Activated CD8-positive, alpha-beta T cell treated with anti-CD3 and anti-CD28 coated beads for 36 hours (primary cell): ENCODE data around the gene KCNMA1. TPM values are rescaled to one million over a fixed set of nuclear protein-coding genes. Genes with fewer than 3 reads are reported as not detected.

Experiments used
- ATAC-seq: fragments of 200-7000 bp; cut with Tn5 transposase; one replicate; pipeline ENCODE4 v1.10.0; 2021; ENCODE audit warnings: mild to moderate bottlenecking, moderate library complexity
- CTCF ChIA-PET: fragments of 350-600 bp; sonication (Branson Sonifier 250); formaldehyde crosslinking; loops from one replicate; lab custom pipeline; 2021; ENCODE audit warnings: antibody characterized with exemption; lab: Charles Lee
- POLR2A ChIA-PET: fragments of 350-600 bp; sonication (Branson Sonifier 250); formaldehyde crosslinking; loops from one replicate; lab custom pipeline; 2021; ENCODE audit warnings: antibody characterized with exemption; lab: Charles Lee
- DNase-seq: peaks from one replicate; pipeline ENCODE4 v3.0.0-alpha.2; 2020
- H3K27ac Mint-ChIP-seq: one replicate; pipeline ENCODE4 v1.8.0; 2021; ENCODE audit warnings: mild to moderate bottlenecking, mixed read lengths
- H3K27me3 Mint-ChIP-seq: one replicate; pipeline ENCODE4 v1.8.0; 2021; ENCODE audit warnings: mixed read lengths
- H3K36me3 Mint-ChIP-seq: one replicate; pipeline ENCODE4 v1.8.0; 2021; ENCODE audit warnings: low read depth, mixed read lengths
- H3K4me1 Mint-ChIP-seq: one replicate; pipeline ENCODE4 v1.8.0; 2021; ENCODE audit warnings: low read depth, mixed read lengths
- H3K4me3 Mint-ChIP-seq: one replicate; pipeline ENCODE4 v1.8.0; 2021; ENCODE audit warnings: mild to moderate bottlenecking, moderate library complexity, mixed read lengths
- H3K9me3 Mint-ChIP-seq: one replicate; pipeline ENCODE4 v1.8.0; 2021; ENCODE audit warnings: mixed read lengths
- CTCF ChIP-seq: fragments of 200-600 bp; IDR thresholded peaks from one replicate; pipeline ENCODE4 v1.8.0; 2022; ENCODE audit warnings: antibody characterized with exemption, mild to moderate bottlenecking
- intact Hi-C: fragments of 100-400 bp; cut with micrococcal nuclease; formaldehyde crosslinking; loops from one replicate; pipeline ENCODE4 v1.10.0; 2022
- total RNA-seq, 2 experiments: library from RNA; stranded (reverse); gene quantifications; one replicate each; pipeline ENCODE4 v1.2.3, GENCODE V29; 2021

Gene KCNMA1
- total RNA-seq, 2 experiments from 2014 or later = 0.18 TPM; not detected in 1

- no peak overlapping the region for H3K4me3 Mint-ChIP-seq
- DNase-seq = no peak
- no peak for TF ChIP-seq CTCF
- intact Hi-C loops = no loop called here
- peaks cover 5% of the 10 kb centered on the region for H3K4me1 Mint-ChIP-seq
- CTCF ChIA-PET = interaction anchor here (1.6 kb wide), 1 partner anchor 13 kb away, joined by 5 read pairs; no protein-coding TSS in a partner anchor
- no peaks in the 10 kb centered on the region for H3K36me3 Mint-ChIP-seq
- POLR2A ChIA-PET = no interaction called here
- peaks cover 2% of the 10 kb centered on the region for H3K27me3 Mint-ChIP-seq
- H3K9me3 Mint-ChIP-seq = no peaks in the 10 kb centered on the region
- no peak overlapping the region for H3K27ac Mint-ChIP-seq
- ATAC-seq = no peak
Measured at GRCh38 chr10:77377034-77377433, 260.6 kb downstream of the KCNMA1 start.

- Mint-ChIP-seq H3K36me3 (no peaks in the 10 kb centered on the region), H3K27me3 (peaks cover under 1% of the 10 kb centered on the region), H3K27ac (no peak overlapping the region), H3K9me3 (no peaks in the 10 kb centered on the region), H3K4me3 (no peak overlapping the region), H3K4me1 (no peaks in the 10 kb centered on the region)
- ChIA-PET CTCF (no interaction called here), POLR2A (no interaction called here)
- no peak for DNase-seq
- no peak for ATAC-seq
- no peak for TF ChIP-seq CTCF
- intact Hi-C loops = no loop called here
Measured at GRCh38 chr10:77374189-77374656, 263.4 kb downstream of the KCNMA1 start.

DNA sequence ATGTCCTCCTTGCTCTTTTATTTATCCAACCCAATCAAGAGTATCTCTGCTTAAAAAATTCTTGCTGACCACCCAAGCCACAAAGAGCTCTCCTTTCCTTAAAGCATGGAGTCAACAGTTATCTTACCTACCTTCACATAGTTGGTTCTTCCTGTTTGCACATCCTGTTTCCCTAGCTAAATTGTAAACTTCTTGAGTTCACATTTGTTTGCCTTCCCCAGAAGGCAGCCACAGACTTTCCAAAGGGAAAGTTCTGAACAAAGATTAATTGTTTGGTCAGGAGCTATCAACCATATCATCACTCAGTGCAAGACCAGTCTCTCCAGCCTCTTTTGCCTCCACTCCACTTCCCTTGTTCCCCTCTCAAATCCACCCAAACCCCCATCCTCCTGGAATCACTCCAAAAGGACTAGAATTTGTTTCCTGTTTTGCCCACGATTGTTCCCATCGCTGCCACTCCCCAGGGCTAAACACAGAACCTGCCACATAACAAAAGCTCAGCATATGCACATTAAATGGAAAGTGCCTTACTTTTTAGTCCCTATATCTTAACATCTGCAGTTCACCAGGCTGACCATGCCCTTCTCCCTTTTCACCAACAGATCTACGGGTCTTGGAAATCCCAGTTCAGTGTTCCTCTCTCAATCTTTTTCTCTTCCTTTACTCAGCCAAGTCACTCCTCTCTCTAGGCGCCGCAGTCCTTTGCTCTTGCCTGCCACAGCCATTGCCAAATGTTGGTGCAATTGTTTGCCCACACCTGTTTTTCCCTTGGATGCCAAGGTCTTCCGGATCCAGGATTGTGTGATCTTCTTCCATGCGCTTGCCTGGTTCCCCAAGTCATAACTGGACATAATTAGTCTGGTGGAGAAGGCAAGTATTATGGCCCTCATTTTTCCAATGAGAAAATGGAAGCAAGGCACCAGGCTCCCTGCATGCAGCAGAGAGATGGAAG, 265.5 kb downstream of the KCNMA1 start:
- no peak for DNase-seq
- ChIA-PET CTCF (interaction anchor here (1.0 to 1.1 kb wide), 2 partner anchors 10 to 198 kb away, joined by 3 read pairs; no protein-coding TSS in a partner anchor), POLR2A (interaction anchor here (0.7 kb wide), 1 partner anchor 51 kb away, joined by 3 read pairs; no protein-coding TSS in a partner anchor)
- no peak for TF ChIP-seq CTCF
- H3K9me3 Mint-ChIP-seq = peaks cover 5% of the 10 kb centered on the region
- H3K27ac Mint-ChIP-seq = no peak overlapping the region
- no peak overlapping the region for H3K4me3 Mint-ChIP-seq
- intact Hi-C loops = loop anchor here (1.0 kb wide), 1 partner anchor 12 kb away; no protein-coding TSS in a partner anchor
- no peaks in the 10 kb centered on the region for H3K4me1 Mint-ChIP-seq
- ATAC-seq = no peak
- no peaks in the 10 kb centered on the region for H3K27me3 Mint-ChIP-seq
- no peaks in the 10 kb centered on the region for H3K36me3 Mint-ChIP-seq

DNA sequence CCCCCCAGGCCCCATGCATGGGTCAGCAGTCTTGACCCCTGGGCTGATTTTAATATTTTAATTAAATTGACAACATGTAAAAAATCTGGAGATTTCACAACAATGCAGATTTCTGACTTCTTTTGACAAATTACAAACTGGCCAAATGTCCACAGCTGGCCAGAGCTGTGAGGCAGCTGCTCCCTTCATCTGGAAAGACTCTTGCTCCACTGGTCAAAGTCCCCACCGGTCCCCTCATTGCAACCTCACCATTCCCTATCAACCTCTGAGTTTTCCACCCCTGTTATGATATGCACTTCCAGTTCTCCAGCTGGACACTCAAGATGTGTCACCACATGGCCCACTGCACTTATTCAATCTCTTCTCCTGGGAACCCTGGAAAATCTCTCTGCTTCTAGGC, 266.2 kb downstream of the KCNMA1 start:
- H3K4me1 Mint-ChIP-seq = no peaks in the 10 kb centered on the region
- intact Hi-C loops = no loop called here
- no peak for TF ChIP-seq CTCF
- DNase-seq = no peak
- no peaks in the 10 kb centered on the region for H3K36me3 Mint-ChIP-seq
- ChIA-PET CTCF (interaction anchor here (1.1 kb wide), 1 partner anchor 9 kb away, joined by 3 read pairs; no protein-coding TSS in a partner anchor), POLR2A (interaction anchor here (0.7 kb wide), 1 partner anchor 52 kb away, joined by 3 read pairs; no protein-coding TSS in a partner anchor)
- H3K27me3 Mint-ChIP-seq = no peaks in the 10 kb centered on the region
- H3K4me3 Mint-ChIP-seq = no peak overlapping the region
- ATAC-seq = no peak
- H3K27ac Mint-ChIP-seq = no peak overlapping the region
- H3K9me3 Mint-ChIP-seq = peaks cover 5% of the 10 kb centered on the region

GRCh38 chr10:77368006-77368405, 269.6 kb downstream of the KCNMA1 start:
- no peak for ATAC-seq
- TF ChIP-seq CTCF = no peak
- POLR2A ChIA-PET = no interaction called here
- H3K27ac Mint-ChIP-seq = no peak overlapping the region
- no peaks in the 10 kb centered on the region for H3K36me3 Mint-ChIP-seq
- H3K4me3 Mint-ChIP-seq = no peak overlapping the region
- peaks cover 5% of the 10 kb centered on the region for H3K9me3 Mint-ChIP-seq
- intact Hi-C loops = no loop called here
- no peaks in the 10 kb centered on the region for H3K4me1 Mint-ChIP-seq
- no peaks in the 10 kb centered on the region for H3K27me3 Mint-ChIP-seq
- DNase-seq = no peak
- CTCF ChIA-PET = no interaction called here
